Thoracic aorta (tissue), 2 donors: Measurements from ENCODE around the gene THRAP3. TPM values are rescaled to one million over a fixed set of nuclear protein-coding genes. Genes with fewer than 3 reads are reported as not detected.

ENCODE experiments used
- ATAC-seq: fragments of 150-250 bp; one replicate; pipeline ENCODE4 v1.8.0; 2017; ENCODE audit warnings: low read depth; ENCODE audit not compliant: insufficient number of reproducible peaks, low FRiP score
- DNase-seq: peaks from one replicate; pipeline ENCODE4 v3.0.0-alpha.2; 2020; ENCODE audit warnings: low spot score
- H3K27ac ChIP-seq, 2 donors: fragments of 200-600 bp; sonication (generic); 1 replicate in 1 of 2; 2 replicates in 1 of 2; pipeline ENCODE4 v1.5.1; 2016; ENCODE audit warnings: mild to moderate bottlenecking in 2 of 2, moderate library complexity in 2 of 2
- H3K27me3 ChIP-seq: fragments of 200-600 bp; sonication (generic); replicated peaks from 2 replicates; pipeline ENCODE4 v1.6.0; 2016; ENCODE audit warnings: mild to moderate bottlenecking; ENCODE audit not compliant: insufficient read depth
- H3K36me3 ChIP-seq: fragments of 200-600 bp; sonication (generic); one replicate; pipeline ENCODE4 v1.5.1; 2016
- H3K4me1 ChIP-seq, 2 donors: fragments of 200-600 bp; sonication (generic); 1 replicate in 1 of 2; 2 replicates in 1 of 2; pipeline versions ENCODE4 v1.5.1 to v1.6.0; 2016; ENCODE audit warnings: low read depth in 2 of 2, mild to moderate bottlenecking in 1 of 2; ENCODE audit not compliant: control insufficient read depth in 1 of 2
- H3K4me3 ChIP-seq: fragments of 200-600 bp; sonication (generic); 2 replicates; pipeline ENCODE4 v1.5.1; 2016; ENCODE audit warnings: mild to moderate bottlenecking
- H3K9me3 ChIP-seq: fragments of 200-600 bp; sonication (generic); 2 replicates; pipeline ENCODE4 v1.5.1; 2016
- total RNA-seq, 2 donors: library from RNA; depleted of rRNA; stranded (reverse); fragments of >200 nt; gene quantifications; one replicate each; pipeline versions ENCODE4 v1.1.0 to v1.2.3, GENCODE V29; 2016
- TF ChIP-seq, protein P1 (sequence below): fragments of 200-600 bp; sonication (generic); IDR thresholded peaks from one replicate; pipeline ENCODE4 v1.5.1; 2019; ENCODE audit warnings: antibody characterized with exemption

Gene THRAP3
- total RNA-seq, 2 donors from 2014 or later = 49.3 to 111 TPM

DNA sequence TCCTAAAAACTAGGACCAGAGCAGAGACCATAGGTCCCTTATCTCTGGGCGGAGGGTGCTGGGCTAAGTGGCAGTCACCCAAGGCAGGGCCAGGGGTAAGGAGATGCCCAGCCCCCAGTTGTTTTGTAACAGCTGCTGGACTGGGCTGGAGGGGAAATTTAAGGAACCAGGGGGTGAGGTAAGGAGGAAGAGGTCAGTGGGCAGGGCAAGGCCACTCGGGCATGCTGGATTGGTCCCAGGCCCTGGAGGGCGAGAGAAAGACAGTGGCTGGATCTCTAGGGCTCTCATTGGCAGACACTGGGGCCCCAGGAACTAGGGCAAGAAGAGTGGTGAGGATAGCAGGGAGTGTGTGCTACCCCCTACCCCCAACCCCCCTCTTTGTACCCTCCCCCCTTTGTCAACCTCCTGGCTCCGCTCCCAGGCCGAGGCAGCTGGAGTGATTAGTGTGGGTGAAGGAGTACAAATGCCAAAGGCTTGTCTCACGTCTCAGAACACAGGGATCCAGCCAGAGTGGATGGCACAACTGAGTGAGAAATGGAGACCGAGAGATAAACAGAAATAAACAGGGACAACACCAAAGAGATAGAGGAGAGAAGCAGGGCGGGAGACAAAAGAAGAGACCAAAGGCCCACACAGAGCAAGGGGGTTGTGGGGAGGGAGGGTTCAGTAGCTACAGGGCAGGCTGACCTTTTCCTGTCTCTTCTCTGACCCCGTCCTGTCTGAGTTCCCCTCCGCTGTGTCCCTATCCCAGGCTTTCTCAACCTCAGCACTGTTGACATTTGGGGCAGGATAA lies 20.5 kb upstream of the THRAP3 start:
- Histone ChIP-seq H3K4me1 (peaks cover 25 to 73% of the 10 kb centered on the region in 2 donors), H3K27ac (peak overlapping the region; percentile 91 to 92)

DNA sequence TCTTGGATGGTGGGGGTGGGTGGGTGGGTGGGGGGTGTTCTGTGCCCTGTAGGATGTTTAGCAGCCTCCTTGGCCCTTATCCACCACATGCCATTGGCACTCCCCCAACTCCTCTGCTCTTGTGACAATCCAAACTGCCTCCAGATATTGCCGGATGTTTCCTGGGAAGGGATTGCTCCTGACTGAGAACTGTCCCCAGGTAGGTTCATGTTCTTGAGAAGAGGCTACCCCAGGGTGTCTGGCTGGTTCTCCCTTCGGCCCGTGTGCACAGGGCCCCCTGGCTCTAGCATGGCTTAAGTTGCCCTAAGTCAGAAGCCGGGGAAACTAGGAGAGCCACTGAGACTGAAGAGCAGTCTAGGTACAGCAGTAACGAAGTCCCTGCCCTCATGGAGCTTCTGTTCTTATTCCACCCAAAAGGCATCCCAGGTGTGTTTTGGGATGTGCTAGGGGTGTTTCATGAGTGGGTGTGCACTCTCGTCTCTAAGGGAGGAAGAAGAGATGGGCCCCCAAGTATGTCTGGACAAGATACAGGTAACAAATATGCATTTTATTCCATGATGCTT lies 19.8 kb upstream of the THRAP3 start:
- peak overlapping the region; percentile 91 to 92 for H3K27ac ChIP-seq
- H3K27me3 ChIP-seq = no peaks in the 10 kb centered on the region
- no peak overlapping the region for H3K4me3 ChIP-seq
- TF ChIP-seq, protein P1, sequence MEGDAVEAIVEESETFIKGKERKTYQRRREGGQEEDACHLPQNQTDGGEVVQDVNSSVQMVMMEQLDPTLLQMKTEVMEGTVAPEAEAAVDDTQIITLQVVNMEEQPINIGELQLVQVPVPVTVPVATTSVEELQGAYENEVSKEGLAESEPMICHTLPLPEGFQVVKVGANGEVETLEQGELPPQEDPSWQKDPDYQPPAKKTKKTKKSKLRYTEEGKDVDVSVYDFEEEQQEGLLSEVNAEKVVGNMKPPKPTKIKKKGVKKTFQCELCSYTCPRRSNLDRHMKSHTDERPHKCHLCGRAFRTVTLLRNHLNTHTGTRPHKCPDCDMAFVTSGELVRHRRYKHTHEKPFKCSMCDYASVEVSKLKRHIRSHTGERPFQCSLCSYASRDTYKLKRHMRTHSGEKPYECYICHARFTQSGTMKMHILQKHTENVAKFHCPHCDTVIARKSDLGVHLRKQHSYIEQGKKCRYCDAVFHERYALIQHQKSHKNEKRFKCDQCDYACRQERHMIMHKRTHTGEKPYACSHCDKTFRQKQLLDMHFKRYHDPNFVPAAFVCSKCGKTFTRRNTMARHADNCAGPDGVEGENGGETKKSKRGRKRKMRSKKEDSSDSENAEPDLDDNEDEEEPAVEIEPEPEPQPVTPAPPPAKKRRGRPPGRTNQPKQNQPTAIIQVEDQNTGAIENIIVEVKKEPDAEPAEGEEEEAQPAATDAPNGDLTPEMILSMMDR = no peak
- H3K9me3 ChIP-seq = no peaks in the 10 kb centered on the region
- ATAC-seq (no peak), DNase-seq (peak; percentile 28)
- peaks cover 28 to 75% of the 10 kb centered on the region in 2 donors for H3K4me1 ChIP-seq
- no peaks in the 10 kb centered on the region for H3K36me3 ChIP-seq

More for the DNA sequence above, 20.5 kb upstream of the THRAP3 start:
- Histone ChIP-seq H3K27me3 (no peaks in the 10 kb centered on the region), H3K9me3 (no peaks in the 10 kb centered on the region), H3K4me3 (peak overlapping the region; percentile 26), H3K36me3 (no peaks in the 10 kb centered on the region)
- peak; percentile 61 for ATAC-seq
- peak; percentile 34 for DNase-seq
- TF ChIP-seq, protein P1 = no peak

DNA sequence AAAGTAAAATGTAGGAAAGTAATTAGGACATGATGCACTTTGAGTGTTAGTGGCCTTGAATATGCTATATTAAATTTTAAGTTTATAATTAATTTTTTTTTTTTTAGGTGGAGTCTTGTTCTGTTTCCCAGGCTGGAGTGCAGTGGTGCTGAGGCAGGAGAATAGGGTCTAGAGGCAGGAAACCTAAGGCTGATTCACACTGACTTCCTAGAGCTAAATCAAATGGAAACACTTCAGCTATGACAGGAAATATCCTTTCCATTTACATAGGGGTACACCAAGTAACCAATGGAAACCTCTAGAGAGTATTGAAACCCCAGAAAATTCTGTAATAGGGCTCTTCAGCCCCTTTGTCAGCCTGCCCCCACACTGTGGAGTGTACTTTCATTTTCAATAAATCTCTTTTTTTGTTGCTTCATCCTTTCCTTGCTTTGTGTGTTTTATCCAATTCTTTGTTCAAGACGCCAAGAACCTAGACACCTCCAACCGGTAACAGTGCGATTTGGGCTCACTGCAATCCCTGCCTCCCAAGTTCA lies 17.9 kb upstream of the THRAP3 start:
- Histone ChIP-seq H3K4me3 (no peak overlapping the region), H3K9me3 (no peaks in the 10 kb centered on the region), H3K36me3 (no peaks in the 10 kb centered on the region), H3K27me3 (no peaks in the 10 kb centered on the region), H3K27ac (peak overlapping the region in 1 of 2 donors; percentile 52), H3K4me1 (peaks cover 28 to 58% of the 10 kb centered on the region in 2 donors)
- ATAC-seq (no peak), DNase-seq (no peak)
- TF ChIP-seq, protein P1 = no peak

DNA sequence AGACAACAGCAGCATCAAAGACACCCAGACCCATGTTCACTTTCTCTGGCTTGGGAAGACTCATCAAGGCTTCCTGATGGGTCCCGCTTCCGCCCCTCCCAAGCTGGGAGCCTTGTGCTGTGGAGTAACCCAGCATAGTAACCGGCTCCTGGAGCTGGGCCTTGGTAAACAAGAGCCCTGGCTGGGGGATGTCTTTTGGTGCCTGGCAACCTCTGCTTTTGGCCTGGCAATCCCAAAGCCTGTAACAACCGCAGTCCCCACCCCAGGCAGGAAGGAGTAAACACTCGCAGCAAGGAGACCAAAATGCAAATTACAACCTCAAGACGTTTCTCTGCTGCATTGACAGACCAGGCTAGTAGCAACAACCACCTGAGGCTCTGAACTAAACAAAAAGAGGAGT lies 16.9 kb upstream of the THRAP3 start:
- TF ChIP-seq, protein P1 = no peak
- Histone ChIP-seq H3K27ac (peak overlapping the region; percentile 52 to 62), H3K4me1 (peaks cover 28 to 58% of the 10 kb centered on the region in 2 donors), H3K9me3 (no peaks in the 10 kb centered on the region), H3K27me3 (no peaks in the 10 kb centered on the region), H3K4me3 (peak overlapping the region; percentile 57), H3K36me3 (no peaks in the 10 kb centered on the region)
- ATAC-seq = peak; percentile 55
- peak; percentile 66 for DNase-seq

DNA sequence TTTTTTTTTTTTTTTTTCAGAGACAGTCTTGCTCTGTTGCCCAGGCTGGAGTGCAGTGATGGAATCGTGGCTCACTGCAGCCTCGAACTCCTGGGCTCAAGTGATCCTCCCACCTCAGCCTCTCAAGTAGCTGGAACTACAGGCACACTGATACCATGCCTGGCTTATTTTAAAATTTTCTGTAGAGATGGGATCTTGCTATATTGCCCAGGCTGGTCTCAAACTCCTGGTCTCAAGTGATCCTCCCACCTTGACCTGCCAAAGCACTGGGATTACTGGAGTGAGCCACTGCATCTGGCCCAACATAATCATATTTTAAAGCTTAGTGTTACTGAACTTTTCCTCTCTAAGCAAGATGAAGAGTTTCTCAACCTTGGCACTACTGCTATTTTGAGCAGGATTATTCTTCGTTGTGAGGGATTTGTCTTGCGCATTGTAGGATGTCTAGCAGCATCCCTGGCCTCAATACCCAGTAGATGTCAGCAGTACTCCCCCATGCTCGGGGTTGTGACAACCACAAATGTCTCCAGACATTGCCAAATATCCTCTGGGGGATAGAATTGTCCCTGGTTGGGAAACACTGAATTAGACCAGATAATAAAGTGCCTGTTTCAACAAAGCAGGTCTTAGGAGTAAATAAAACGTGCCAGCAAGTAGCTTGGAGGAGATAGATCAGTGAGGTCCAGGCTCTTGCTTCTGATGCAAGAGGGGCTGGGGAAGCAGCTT lies 15.1 kb upstream of the THRAP3 start:
- Histone ChIP-seq H3K27ac (no peak overlapping the region), H3K36me3 (no peaks in the 10 kb centered on the region), H3K4me3 (no peak overlapping the region), H3K4me1 (peaks cover 20 to 41% of the 10 kb centered on the region in 2 donors), H3K9me3 (no peaks in the 10 kb centered on the region), H3K27me3 (no peaks in the 10 kb centered on the region)
- DNase-seq (no peak), ATAC-seq (no peak)
- TF ChIP-seq, protein P1 = no peak
